GM12872 (cell line): Measurements from ENCODE around the gene EDIL3.

Experiments used
- TF ChIP-seq, protein P1 (sequence below): IDR thresholded peaks from 3 replicates; pipeline ENCODE4 v1.5.1; 2011; ENCODE audit warnings: low read depth, mild to moderate bottlenecking, low read length, moderate library complexity; ENCODE audit not compliant: insufficient read depth

EDIL3 gene

DNA sequence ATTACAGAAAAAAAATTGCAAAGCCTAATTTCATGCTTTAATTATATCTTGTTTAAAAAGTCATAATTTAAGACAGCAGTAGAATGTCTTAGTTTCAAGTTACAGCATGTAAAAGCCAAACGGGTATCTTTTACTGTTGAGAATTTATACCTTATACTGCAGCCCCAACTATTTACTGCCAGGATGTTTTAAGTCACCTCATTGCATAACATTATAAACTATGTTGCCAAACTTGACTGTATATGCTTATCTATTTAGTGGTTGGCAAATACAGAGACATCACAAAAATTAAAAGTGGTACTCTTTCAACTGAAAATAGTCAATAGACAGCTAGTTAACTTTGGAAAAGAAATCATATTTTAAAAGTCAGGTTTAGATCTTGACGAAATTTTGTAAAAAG, 119.5 kb downstream of the EDIL3 start:
- TF ChIP-seq, protein P1, sequence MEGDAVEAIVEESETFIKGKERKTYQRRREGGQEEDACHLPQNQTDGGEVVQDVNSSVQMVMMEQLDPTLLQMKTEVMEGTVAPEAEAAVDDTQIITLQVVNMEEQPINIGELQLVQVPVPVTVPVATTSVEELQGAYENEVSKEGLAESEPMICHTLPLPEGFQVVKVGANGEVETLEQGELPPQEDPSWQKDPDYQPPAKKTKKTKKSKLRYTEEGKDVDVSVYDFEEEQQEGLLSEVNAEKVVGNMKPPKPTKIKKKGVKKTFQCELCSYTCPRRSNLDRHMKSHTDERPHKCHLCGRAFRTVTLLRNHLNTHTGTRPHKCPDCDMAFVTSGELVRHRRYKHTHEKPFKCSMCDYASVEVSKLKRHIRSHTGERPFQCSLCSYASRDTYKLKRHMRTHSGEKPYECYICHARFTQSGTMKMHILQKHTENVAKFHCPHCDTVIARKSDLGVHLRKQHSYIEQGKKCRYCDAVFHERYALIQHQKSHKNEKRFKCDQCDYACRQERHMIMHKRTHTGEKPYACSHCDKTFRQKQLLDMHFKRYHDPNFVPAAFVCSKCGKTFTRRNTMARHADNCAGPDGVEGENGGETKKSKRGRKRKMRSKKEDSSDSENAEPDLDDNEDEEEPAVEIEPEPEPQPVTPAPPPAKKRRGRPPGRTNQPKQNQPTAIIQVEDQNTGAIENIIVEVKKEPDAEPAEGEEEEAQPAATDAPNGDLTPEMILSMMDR: no peak

DNA sequence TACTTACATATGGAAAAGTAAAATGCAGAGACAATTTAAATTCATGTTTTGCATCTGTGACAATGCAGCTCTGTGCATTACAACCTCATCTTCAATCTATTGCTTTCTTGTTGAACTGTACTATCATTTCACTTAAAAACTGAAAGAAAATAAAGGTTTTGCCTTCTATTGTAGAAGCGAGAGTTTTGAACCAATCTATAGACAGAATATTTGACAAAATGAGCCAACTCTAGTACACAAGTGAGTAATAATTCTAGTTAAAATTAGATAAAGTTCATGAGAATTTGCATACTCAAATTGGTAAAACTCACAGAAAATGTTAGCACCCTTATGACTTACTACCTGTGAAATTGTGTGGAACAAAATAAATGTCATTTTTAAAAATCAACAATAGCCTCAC, 123.7 kb downstream of the EDIL3 start:
- TF ChIP-seq, protein P1: no peak

DNA sequence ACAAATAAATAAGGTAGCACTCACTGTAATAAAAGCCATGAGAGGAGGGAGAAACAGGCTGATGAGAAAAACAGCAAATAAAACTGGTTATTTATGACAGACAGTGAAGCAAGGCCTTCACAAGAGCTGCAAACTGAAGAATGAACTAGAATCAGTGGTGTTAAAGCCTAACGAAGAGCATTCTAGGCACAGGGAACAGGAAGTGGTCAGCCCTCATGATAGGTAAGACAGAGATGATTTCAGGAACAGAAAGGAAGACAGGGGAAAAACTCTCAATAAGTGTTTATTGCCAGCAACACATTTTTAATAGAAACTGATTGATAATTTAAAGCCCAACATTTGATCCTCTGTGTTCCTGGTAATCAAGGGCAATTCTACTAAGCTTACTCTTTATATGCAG, 124.5 kb downstream of the EDIL3 start:
- TF ChIP-seq, protein P1: no peak

DNA sequence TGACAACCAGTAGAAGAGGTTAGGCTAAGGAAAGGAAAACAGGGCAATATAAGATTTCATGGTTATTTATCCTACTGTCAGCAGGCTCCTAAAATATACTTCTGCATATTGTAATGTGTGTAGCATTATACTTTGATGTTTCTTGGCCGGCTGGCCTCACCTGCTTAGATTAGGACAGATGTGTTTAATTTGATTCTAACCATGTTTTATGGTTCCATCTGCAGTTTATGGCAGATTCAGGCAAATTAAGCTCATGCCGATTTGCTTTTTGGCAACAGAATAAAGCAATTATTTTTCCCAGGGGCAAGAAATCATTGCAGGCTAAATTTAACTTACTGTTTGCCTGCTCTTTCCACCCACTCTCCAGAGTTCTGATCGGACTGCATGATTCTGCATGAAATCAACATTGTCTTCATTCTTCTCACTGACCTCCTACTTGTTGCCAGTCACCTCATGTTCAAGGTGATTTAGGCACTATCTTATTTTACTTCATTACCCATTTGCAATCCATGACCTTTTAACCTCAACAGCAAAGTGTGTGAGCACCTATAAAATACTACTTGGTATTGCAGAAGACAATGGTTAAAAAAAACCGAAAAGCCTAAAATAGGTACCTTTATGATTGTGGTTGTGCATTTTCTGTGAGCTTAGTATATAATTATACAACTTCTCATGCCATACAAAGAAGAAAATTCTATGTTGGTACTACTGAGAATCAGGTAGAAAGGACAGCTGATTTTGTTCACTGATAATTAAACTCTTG, 125.2 kb downstream of the EDIL3 start:
- TF ChIP-seq, protein P1: no peak

DNA sequence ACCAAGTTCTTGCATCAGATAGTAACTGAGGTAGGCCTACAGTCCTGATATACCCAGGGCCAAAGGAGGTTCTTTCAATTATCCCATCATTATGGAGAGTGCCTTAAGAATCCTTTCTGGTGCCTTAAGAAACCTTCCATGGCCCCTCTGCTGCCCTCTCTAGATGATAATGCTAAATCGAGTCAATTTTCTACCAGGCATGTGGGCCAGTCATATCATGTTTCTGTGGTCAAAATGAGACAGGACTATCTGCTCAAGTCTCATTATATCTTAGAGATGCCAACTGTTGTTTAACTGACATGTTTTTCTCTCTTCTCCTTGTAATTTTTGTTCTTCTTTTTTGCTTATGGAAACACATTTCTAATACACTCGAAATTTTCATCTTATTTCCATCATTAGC, 127.6 kb downstream of the EDIL3 start:
- TF ChIP-seq, protein P1: no peak

DNA sequence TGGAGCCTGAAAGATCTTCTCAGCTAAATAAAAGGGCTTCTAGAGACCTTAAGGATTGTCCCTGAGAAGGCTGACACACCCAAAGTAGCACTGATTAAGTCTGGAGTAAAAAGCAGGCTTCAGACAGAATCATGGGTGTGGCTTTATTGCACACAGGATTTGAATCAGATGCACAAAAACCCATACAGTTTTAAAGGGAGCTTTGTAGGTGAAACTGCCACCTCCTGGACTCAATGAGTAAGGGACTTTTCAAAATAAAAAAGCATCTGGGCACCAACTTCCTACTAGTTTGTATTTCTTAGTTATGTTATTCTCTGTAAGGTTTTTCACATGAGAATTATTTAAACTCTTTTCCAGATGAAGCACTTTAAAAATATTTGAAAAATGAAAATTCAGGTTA, 129.4 kb downstream of the EDIL3 start:
- TF ChIP-seq, protein P1: peak; percentile 30; the same call in 1 of the 3 replicates

DNA sequence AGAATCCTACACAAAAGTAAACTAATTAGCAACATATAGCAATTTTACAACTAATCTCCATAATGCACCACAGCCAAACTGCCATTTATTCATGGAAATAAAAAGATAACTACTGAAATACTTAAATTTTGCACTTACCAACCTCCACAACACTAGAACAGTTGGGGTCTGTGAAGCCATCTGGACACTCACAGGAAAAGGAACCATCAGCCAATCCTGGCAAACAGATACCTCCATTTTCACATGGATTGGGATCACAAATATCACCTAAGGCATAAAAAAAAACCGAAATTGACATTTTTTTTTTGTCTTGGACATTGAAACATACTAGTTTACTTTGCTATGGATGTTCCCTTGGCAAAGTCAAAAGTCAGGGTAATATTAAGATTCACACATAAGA, 130.7 kb downstream of the EDIL3 start:
- TF ChIP-seq, protein P1: no peak
